GM18909 (cell line): Measurements from ENCODE around the gene IMMP2L.
A peak's percentile ranks its signal among the peaks of the same experiment; 100 is the strongest.

ENCODE experiments used
- ATAC-seq: cut with Tn5 transposase; IDR thresholded peaks from one replicate; pipeline ENCODE4 v1.9.1; 2021; ENCODE audit warnings: mild to moderate bottlenecking; ENCODE audit not compliant: unreplicated experiment, poor library complexity

Gene IMMP2L

GRCh38 chr7:111408724-111409123, 153.6 kb downstream of the IMMP2L start:
- ATAC-seq: no peak

GRCh38 chr7:111407258-111407657, 155.0 kb downstream of the IMMP2L start:
- ATAC-seq: no peak

- ATAC-seq: no peak
These were observed 156.7 kb downstream of the IMMP2L start for GRCh38 chr7:111405621-111406020.

- no peak for ATAC-seq
These were observed 160.8 kb downstream of the IMMP2L start for GRCh38 chr7:111401516-111401915.

- no peak for ATAC-seq
These were observed 162.2 kb downstream of the IMMP2L start for GRCh38 chr7:111400088-111400487.

GRCh38 chr7:111394891-111395290, 167.4 kb downstream of the IMMP2L start:
- ATAC-seq: no peak

- ATAC-seq: no peak
These were observed 169.1 kb downstream of the IMMP2L start for GRCh38 chr7:111393011-111393754.

- ATAC-seq: no peak
These were observed 170.0 kb downstream of the IMMP2L start for GRCh38 chr7:111392294-111392693.

- no peak for ATAC-seq
These were observed 172.3 kb downstream of the IMMP2L start for GRCh38 chr7:111390000-111390399.

GRCh38 chr7:111388912-111389311, 173.4 kb downstream of the IMMP2L start:
- ATAC-seq: peak; percentile 85

GRCh38 chr7:111388016-111388415, 174.3 kb downstream of the IMMP2L start:
- no peak for ATAC-seq

- no peak for ATAC-seq
These were observed 178.0 kb downstream of the IMMP2L start for GRCh38 chr7:111384065-111384891.

- no peak for ATAC-seq
These were observed 179.2 kb downstream of the IMMP2L start for GRCh38 chr7:111383133-111383532.

- no peak for ATAC-seq
These were observed 180.7 kb downstream of the IMMP2L start for GRCh38 chr7:111381590-111381989.

- ATAC-seq: peak; percentile 87
These were observed 181.3 kb downstream of the IMMP2L start for GRCh38 chr7:111380945-111381344.

- no peak for ATAC-seq
These were observed 188.3 kb downstream of the IMMP2L start for GRCh38 chr7:111374027-111374426.

- ATAC-seq: no peak
These were observed 190.9 kb downstream of the IMMP2L start for GRCh38 chr7:111371437-111371836.

- no peak for ATAC-seq
These were observed 192.3 kb downstream of the IMMP2L start for GRCh38 chr7:111370002-111370401.

GRCh38 chr7:111368381-111369065, 193.8 kb downstream of the IMMP2L start:
- no peak for ATAC-seq

GRCh38 chr7:111364413-111364812, 197.9 kb downstream of the IMMP2L start:
- ATAC-seq: no peak

GRCh38 chr7:111363099-111363498, 199.2 kb downstream of the IMMP2L start:
- ATAC-seq: no peak
